Measurements from ENCODE around the gene ADAMTS15.

ADAMTS15 gene

DNA sequence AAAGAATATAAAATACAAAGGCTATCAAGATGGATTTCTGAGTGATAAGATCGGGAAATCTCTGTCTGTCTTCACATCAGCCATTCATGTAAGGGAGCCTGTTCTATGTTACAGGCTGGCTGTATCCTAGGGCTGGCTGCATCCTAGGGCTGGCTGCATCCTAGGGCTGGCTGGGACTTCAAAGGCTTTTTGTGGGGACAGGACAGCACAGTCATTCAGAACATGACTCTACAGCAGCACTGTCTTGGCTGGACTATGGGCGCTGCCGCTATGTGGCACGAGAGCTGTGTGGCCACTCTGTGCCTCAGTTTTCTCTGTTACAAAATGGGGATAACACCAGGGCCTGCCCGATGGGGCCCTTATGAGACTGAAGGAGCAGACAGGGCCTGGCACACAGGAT is 30.2 kb upstream of the ADAMTS15 start:
- DNase-seq (ENCODE audit: low read depth in 2 of 3, low spot score in 2 of 3) = no peak

GRCh38 chr11:130418756-130419155 is 29.7 kb upstream of the ADAMTS15 start:
- no peak for DNase-seq (ENCODE audit: low read depth in 2 of 3, low spot score in 2 of 3)

GRCh38 chr11:130420478-130421198 is 27.8 kb upstream of the ADAMTS15 start:
- DNase-seq (ENCODE audit: low read depth in 2 of 3, low spot score in 2 of 3) = no peak

GRCh38 chr11:130421199-130421585 is 27.3 kb upstream of the ADAMTS15 start:
- no peak for DNase-seq (ENCODE audit: low read depth in 2 of 3, low spot score in 2 of 3)

DNA sequence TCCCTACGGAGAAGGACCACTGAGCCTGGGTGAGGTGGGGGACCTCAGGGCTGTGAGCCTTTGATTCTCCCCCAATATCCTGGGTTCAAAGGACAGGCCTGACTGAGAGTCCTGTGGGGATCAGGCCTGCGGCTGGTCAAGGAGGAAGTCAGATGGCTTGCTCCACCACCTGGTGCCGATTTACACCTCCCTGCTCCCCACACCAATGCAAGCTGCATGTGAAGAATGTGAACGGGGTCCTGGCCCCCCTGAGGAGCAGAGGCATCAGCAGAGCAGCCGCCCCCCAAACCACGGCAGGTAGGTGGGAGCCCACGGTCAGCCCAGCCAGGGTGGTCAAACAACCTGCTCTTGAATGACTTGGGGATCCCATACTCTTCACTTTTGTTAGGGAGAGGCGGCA is 26.7 kb upstream of the ADAMTS15 start:
- DNase-seq (ENCODE audit: low read depth in 2 of 3, low spot score in 2 of 3) = no peak

DNA sequence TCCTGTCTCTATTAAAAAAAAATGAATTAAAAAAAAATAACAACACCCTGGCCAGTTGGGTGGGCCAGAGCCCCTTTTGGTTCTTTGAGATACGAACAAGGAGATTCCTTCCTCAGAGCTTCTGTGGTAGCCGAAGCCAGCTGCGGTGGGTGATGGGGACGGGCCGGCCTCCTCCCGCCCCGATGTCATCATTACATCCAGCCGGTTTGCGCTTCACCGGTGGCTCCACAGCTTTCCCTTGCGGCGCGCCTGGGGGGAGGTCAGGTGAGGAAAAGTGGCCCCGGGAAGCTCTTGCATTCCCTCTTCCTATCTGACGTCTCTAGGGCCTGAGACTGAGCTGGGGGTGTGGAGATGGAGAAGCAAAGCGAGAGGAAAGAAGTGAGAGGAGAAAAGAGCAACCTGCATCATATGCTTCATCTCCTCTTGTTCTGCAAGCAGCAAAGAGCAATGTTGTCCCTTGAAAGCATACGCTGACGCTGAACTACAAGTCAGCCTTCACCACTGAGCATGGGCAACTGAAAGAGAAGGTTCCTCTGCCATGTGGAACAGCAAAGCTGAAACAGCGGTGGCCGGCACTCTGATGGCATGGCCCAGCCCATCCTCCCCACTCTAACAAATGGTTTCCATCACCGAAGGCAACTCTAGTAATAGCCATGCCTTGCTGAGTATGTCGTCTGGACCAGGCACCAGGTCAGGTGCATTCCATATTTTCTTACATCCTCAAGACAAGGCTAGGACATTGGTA is 26.0 kb upstream of the ADAMTS15 start:
- no peak for DNase-seq (ENCODE audit: low read depth in 2 of 3, low spot score in 2 of 3)

DNA sequence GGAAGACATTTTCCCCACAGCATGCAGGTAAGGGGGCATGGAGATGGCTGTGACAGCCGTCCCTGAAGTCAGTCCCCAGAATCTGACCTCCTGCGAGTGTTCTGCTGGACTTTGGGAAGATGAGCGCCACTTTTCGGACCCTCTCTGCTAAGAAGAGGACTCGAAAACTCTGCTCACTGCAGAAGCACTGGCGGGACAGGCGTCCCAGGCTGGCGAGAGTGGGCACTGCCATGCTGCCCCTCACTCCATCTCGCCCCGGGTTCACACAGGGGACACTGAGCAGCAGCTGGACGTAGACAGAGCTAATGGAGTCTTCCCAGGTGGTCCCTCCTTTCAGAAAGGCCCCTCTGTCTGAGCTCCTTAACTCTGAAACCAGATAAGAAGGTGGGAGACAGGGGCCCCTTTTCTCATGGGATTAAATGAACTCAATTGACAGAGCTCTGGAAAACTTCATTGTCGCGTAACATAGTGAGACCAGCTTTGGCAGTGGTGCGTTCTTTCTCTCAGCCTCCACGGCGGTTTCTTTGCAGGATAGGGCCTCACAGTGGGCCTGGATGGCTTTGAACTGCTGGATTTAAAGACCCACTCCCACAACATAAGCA is 24.8 kb upstream of the ADAMTS15 start:
- no peak for DNase-seq (ENCODE audit: low read depth in 2 of 3, low spot score in 2 of 3)

GRCh38 chr11:130424613-130425140 is 23.8 kb upstream of the ADAMTS15 start:
- no peak for DNase-seq (ENCODE audit: low read depth in 2 of 3, low spot score in 2 of 3)

GRCh38 chr11:130425156-130425555 is 23.3 kb upstream of the ADAMTS15 start:
- no peak for DNase-seq (ENCODE audit: low read depth in 2 of 3, low spot score in 2 of 3)

DNA sequence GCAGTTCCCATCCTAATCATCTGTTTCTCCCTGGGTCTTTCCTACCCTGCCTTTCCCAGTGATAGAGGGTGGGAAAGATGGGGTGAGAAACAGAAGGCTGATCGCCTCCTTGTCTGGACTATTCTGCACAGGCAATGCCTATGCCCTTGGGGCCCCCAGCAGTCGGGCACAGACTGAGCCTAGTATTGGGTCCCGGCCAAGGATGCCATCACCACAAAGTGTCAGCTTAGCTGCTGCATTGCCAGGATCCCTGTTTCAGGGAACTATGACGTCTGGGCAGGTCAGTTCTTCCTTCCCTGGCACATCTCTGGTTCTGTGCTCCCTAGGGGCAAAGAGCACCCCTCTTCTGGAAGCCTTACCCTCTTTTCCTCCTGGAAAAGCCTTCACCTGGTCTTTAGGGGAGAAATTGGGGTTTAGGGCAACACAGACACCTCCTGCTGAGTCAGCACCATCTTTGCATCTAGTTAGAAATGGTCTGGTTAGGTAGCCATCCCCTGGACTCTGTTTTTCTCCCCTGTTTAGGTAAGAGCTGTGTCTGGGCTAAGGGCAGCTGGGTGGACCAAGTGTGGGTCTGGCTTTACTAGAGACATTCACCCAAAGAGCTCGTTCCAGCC is 22.1 kb upstream of the ADAMTS15 start:
- DNase-seq (ENCODE audit: low read depth in 2 of 3, low spot score in 2 of 3) = no peak

- no peak for DNase-seq (ENCODE audit: low read depth in 2 of 3, low spot score in 2 of 3)
Measured at GRCh38 chr11:130426837-130427341, 21.6 kb upstream of the ADAMTS15 start.

- DNase-seq (ENCODE audit: low read depth in 2 of 3, low spot score in 2 of 3) = no peak
Measured at GRCh38 chr11:130427581-130428315, 20.7 kb upstream of the ADAMTS15 start.

GRCh38 chr11:130428316-130429119 is 19.9 kb upstream of the ADAMTS15 start, which contains the start of gene ADAMTS8:
TSS of gene ADAMTS8 (minus strand) at chr11:130428609. CDS start at chr11:130428286, 323 bp downstream.
- DNase-seq (ENCODE audit: low read depth in 2 of 3, low spot score in 2 of 3) = no peak

- DNase-seq (ENCODE audit: low read depth in 2 of 3, low spot score in 2 of 3) = no peak
Measured at GRCh38 chr11:130429120-130429681, 19.2 kb upstream of the ADAMTS15 start.

DNA sequence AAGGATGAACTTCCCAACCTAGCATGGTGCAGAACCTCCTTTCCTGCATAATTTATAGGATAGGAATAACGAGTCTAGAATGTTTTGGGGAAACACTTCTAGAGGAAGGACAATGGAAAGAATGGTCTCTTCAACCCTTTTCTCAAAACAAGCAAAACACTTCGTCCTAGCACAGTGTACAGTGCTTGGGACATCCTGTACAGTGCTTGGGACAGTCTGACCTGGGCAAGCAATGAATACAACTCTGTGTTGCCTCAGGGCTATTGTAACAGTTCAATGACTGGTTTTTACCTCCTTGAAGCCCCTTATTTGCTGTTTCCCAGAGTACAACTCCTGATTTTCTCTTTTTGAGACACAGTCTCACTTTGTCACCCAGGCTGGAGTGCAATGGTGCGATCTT is 18.5 kb upstream of the ADAMTS15 start:
- no peak for DNase-seq (ENCODE audit: low read depth in 2 of 3, low spot score in 2 of 3)

DNA sequence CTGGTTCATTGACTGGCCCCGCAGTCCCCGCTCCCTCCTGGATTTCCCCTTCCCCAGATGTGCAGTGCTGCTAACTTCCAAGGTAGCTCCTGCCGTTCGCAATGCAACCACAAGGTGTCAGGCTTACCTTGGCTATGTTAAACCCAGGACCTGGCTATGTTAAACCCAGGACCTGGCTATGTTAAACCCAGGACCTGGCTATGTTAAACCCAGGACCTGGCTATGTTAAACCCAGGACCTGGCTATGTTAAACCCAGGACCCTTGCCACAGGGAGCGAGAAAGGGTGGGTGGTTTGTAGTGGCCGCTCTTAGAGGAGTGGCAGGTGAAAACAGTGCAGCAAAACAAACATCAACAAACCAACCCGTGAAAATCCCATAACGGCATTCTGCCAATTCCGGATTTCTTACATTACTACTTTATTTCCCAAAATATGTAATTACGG is 17.1 kb upstream of the ADAMTS15 start:
- peak in 2 of 3 experiments; percentile 13 to 38 for DNase-seq (ENCODE audit: low read depth in 2 of 3, low spot score in 2 of 3)

DNA sequence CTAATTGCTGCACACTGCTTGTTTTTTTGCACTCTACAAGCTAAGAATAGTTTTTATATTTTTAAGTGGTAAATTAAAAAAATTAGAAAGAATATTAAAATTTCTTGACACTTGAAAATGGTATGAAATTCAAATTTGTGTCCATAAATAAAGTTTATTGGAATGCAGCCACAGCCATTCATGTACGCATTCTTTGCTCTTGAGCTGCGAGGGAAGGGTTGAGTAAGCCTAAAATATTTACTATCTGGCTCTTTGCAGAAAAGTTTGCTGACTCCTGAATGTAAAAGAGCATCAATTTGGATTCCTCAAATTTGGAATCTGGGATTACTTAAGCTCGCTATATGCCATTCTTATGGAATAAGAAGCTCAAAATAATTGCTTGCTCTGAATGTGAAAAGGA is 16.6 kb upstream of the ADAMTS15 start:
- no peak for DNase-seq (ENCODE audit: low read depth in 2 of 3, low spot score in 2 of 3)

DNA sequence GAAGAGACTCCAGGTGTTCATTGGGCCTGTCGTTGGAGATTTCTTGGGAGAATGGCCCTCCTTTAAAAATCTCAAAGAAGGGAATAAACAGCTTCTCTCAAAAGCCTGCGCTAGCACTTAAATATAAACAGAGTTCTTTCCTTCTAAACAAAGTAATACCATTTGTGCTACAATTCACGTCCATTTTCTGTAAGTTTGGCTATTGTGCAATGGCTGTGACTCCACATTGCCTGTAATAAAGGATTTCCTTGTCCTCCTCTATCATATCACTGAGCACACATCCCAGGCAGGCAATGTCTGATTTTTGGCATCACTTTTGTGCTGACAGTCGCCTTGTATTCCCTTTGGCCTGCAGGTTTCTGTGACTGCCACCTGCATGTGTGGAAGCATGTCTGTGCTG is 15.1 kb upstream of the ADAMTS15 start:
- DNase-seq (ENCODE audit: low read depth in 2 of 3, low spot score in 2 of 3) = no peak

DNA sequence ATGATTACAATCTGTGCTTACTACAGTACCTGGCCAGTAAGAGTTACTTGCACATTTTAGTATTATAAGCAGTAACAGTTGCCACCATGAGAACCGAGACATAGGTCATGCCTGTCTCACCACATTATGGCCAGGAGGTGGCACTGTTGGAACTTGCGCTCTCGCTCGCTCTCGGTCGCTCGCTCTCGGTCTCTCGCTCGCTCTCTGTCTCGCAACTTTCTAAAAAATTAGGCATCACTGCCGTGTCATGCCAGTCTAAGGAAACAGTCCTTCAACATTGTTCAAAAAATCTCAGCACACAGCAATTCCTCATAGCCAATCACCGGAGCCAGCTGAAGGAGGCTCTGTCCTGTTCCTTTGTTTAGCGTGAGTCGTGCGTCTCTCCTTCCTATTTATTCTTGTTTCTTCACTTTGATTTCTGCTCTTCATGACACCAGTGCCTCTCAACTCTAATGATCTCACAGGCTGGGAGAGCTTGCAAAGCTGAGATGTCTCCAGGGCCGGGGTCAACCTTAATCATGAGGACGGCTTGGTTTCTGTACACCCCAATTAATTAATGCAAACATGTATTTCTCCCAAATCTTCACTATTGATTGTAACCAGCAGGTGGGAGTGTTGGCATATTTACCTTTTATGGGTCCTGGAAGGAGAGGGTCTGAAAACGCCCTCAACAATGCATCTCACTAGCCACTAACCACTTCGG is 13.8 kb upstream of the ADAMTS15 start:
- peak in 2 of 3 experiments; percentile 18 to 34 for DNase-seq (ENCODE audit: low read depth in 2 of 3, low spot score in 2 of 3)

Data from activated CD8-positive, alpha-beta memory T cell treated with anti-CD3 and anti-CD28 coated beads for 48 hours (primary cell).